Activated T-cell treated with anti-CD3 and anti-CD28 coated beads, Interleukin-2, amount 50 U/mL, for 72 hours (primary cell): ENCODE results near the gene COX4I2. TPM values are rescaled to one million over a fixed set of nuclear protein-coding genes. Genes with fewer than 3 reads are reported as not detected.
"Not testable (repeated sequence)": the region's sequence is repeated elsewhere in the genome, so short reads cannot be mapped to it uniquely, and the experiment has no call there.

ENCODE experiments used
- ATAC-seq, 2 donors: fragments of 150-1000 bp; cut with Tn5 transposase; replicated peaks in 1 of 2; 2 replicates each; pipeline ENCODE4 v1.10.0; 2021; ENCODE audit warnings: moderate library complexity in 2 of 2, mild to moderate bottlenecking in 1 of 2
- DNase-seq, 2 donors: peaks; one replicate each; pipeline ENCODE4 v3.0.0; 2021 to 2022; ENCODE audit warnings: mixed read lengths in 1 of 2
- H3K27ac Mint-ChIP-seq: one replicate; pipeline ENCODE4 v1.8.0; 2022; ENCODE audit warnings: mild to moderate bottlenecking, moderate library complexity, mixed read lengths
- H3K27me3 Mint-ChIP-seq: one replicate; pipeline ENCODE4 v1.8.0; 2022; ENCODE audit warnings: low read depth, mixed read lengths
- H3K36me3 Mint-ChIP-seq, 2 donors: one replicate each; pipeline ENCODE4 v1.8.0; 2022; ENCODE audit warnings: mixed read lengths in 2 of 2, mild to moderate bottlenecking in 1 of 2; ENCODE audit not compliant: insufficient read depth in 2 of 2
- H3K4me1 Mint-ChIP-seq: one replicate; pipeline ENCODE4 v1.8.0; 2022; ENCODE audit warnings: low read depth, mixed read lengths
- H3K4me3 Mint-ChIP-seq, 2 donors: one replicate each; pipeline ENCODE4 v1.8.0; 2022; ENCODE audit warnings: mild to moderate bottlenecking in 2 of 2, mixed read lengths in 2 of 2, moderate library complexity in 2 of 2
- H3K9me3 Mint-ChIP-seq, 2 donors: one replicate each; pipeline ENCODE4 v1.8.0; 2022; ENCODE audit warnings: mixed read lengths in 2 of 2
- total RNA-seq, 2 donors: library from RNA; stranded (reverse); gene quantifications; one replicate each; pipeline ENCODE4 v1.2.3, GENCODE V29; 2022

The COX4I2 gene
- total RNA-seq, 2 donors from 2014 or later, result not detected

DNA sequence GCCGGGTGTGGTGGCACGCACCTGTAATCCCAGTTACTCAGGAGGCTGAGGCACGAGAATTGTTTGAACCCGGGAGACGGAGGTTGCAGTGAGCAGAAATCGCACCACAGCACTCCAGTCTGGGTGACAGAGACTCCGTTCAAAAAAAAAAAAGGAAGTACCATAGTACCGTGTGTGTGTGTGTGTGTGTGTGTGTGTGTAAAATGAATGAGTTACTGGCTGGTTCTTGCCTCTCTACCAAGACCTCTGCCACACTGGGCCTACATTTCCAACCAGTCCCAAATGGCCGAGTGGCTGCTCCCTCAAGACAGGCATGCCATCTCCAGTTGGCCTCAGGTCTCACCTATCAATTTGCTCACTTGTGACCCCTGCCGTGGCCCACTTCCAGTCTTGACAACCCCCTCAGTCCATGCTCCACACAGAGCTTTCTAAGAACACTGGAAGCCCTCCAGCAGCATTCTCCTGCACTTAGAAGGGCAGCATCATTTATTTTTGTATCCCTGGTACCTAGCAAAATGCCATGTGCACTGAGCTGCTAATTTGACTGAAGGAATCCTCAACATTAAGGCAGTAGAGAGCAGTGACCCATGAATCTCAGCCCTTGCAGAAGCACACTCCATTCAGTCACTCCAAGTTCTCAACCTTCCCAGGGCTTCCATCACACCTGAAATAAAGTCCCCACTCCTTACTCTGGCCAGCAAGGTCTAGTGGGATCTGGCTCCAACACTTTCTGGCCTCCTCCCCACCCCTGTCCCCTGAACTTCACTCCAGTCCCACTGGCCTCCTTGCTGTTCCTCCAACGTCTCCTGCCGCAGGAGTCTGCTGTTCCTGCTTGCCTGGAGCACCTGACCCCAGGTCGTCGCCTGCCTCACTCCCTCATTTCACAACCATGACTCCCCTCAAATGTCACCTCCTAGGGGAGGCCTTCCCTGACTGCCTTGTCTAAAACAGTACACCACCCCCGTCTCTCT, 29.9 kb downstream of the COX4I2 start:
- Mint-ChIP-seq H3K9me3 (no peaks in the 10 kb centered on the region), H3K36me3 (peaks cover 1 to 31% of the 10 kb centered on the region in 2 donors), H3K4me1 (peaks cover 100% of the 10 kb centered on the region), H3K27me3 (no peaks in the 10 kb centered on the region), H3K27ac (peak overlapping the region; percentile 87), H3K4me3 (peak overlapping the region in 1 of 2 donors; percentile 4)
- DNase-seq (no peak), ATAC-seq (no peak)

- Mint-ChIP-seq H3K4me1 (peaks cover 100% of the 10 kb centered on the region), H3K27ac (peak overlapping the region; percentile 93), H3K36me3 (peaks cover 2 to 34% of the 10 kb centered on the region in 2 donors)
- H3K9me3 Mint-ChIP-seq, H3K4me3 Mint-ChIP-seq, DNase-seq, ATAC-seq, H3K27me3 Mint-ChIP-seq: not testable (repeated sequence)
Observed at GRCh38 chr20:31668944-31669343, 31.2 kb downstream of the COX4I2 start.

DNA sequence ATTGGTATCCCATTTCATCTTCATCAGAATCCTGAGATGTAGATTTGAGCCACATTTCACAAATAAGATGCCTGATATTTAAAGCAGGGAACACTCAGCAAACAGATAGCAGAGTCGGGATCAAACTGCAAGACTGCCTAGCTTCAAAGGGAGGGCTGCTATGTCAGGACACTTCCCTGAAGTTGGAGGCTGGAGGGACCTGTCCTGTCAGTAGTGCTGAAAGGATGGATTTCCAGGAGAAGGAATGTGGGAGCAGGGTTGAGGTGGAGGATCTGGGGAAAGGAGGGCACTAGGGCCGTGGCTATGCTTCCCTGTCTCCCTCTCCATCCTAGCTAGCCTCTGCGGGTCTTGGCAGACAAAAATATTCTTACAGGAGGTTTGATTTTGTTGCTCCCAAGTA, 32.2 kb downstream of the COX4I2 start:
- Mint-ChIP-seq H3K27ac (peak overlapping the region; percentile 93), H3K36me3 (peaks cover 3 to 36% of the 10 kb centered on the region in 2 donors), H3K4me1 (peaks cover 100% of the 10 kb centered on the region), H3K9me3 (no peaks in the 10 kb centered on the region), H3K4me3 (no peak overlapping the region), H3K27me3 (no peaks in the 10 kb centered on the region)
- DNase-seq (no peak), ATAC-seq (no peak)

- no peaks in the 10 kb centered on the region for H3K9me3 Mint-ChIP-seq
- no peaks in the 10 kb centered on the region for H3K27me3 Mint-ChIP-seq
- peaks cover 100% of the 10 kb centered on the region for H3K4me1 Mint-ChIP-seq
- no peak for ATAC-seq
- H3K4me3 Mint-ChIP-seq, result no peak overlapping the region
- peaks cover 8 to 37% of the 10 kb centered on the region in 2 donors for H3K36me3 Mint-ChIP-seq
- no peak for DNase-seq
- H3K27ac Mint-ChIP-seq, result peak overlapping the region; percentile 93
Observed at GRCh38 chr20:31670371-31671228, 32.9 kb downstream of the COX4I2 start.

DNA sequence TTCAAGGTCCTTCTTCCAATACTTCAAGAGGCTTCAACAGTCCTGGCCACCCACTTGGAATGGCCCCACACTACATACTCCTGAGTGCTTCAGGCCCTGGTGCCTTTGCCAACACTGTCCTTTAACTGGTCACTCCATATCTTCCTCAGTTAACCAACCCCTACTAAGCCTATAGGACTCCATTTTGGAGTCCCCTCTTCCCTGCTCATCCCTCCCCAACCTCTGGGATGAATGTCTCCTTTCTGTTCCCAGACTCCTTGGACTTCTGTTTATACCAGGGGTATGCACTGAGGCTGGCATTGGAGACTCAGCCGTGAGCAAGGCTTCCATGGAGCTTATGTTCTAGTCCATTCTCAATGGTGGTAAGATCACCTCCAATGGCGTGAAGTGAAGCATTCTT, 33.6 kb downstream of the COX4I2 start:
- Mint-ChIP-seq H3K9me3 (no peaks in the 10 kb centered on the region), H3K4me1 (peaks cover 100% of the 10 kb centered on the region), H3K36me3 (peaks cover 8 to 36% of the 10 kb centered on the region in 2 donors), H3K4me3 (no peak overlapping the region), H3K27me3 (no peaks in the 10 kb centered on the region), H3K27ac (peak overlapping the region; percentile 35)
- no peak for DNase-seq
- no peak for ATAC-seq

DNA sequence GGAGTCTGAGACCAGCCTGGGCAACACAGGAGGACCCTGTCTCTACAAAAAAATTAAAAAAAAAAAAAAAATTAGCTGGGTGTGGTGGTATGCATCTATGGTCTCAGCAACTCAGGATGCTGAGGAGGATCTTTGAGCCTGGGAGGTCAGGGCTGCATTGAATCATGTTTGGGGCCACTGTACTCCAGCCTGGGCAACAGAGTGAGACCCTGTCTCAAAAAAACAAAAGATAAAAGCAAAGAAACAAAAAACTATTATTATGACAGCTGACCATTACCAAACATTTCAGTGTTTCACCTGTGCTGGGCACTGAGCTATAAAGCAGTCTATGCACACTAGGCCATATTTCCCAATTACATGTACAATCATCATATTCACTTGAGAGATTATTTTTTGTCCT, 35.7 kb downstream of the COX4I2 start:
- H3K4me1 Mint-ChIP-seq, result peaks cover 100% of the 10 kb centered on the region
- no peak overlapping the region for H3K4me3 Mint-ChIP-seq
- no peak for DNase-seq
- H3K36me3 Mint-ChIP-seq, result peaks cover 10 to 40% of the 10 kb centered on the region in 2 donors
- H3K27ac Mint-ChIP-seq, result peak overlapping the region; percentile 94
- ATAC-seq, result no peak
- H3K9me3 Mint-ChIP-seq, result no peaks in the 10 kb centered on the region
- no peaks in the 10 kb centered on the region for H3K27me3 Mint-ChIP-seq

GRCh38 chr20:31673943-31674463, 36.3 kb downstream of the COX4I2 start:
- Mint-ChIP-seq H3K9me3 (no peaks in the 10 kb centered on the region), H3K27me3 (no peaks in the 10 kb centered on the region), H3K27ac (peak overlapping the region; percentile 94), H3K36me3 (peaks cover 10 to 44% of the 10 kb centered on the region in 2 donors), H3K4me3 (peak overlapping the region; percentile 91 to 94), H3K4me1 (peaks cover 100% of the 10 kb centered on the region)
- DNase-seq, result no peak
- no peak for ATAC-seq

DNA sequence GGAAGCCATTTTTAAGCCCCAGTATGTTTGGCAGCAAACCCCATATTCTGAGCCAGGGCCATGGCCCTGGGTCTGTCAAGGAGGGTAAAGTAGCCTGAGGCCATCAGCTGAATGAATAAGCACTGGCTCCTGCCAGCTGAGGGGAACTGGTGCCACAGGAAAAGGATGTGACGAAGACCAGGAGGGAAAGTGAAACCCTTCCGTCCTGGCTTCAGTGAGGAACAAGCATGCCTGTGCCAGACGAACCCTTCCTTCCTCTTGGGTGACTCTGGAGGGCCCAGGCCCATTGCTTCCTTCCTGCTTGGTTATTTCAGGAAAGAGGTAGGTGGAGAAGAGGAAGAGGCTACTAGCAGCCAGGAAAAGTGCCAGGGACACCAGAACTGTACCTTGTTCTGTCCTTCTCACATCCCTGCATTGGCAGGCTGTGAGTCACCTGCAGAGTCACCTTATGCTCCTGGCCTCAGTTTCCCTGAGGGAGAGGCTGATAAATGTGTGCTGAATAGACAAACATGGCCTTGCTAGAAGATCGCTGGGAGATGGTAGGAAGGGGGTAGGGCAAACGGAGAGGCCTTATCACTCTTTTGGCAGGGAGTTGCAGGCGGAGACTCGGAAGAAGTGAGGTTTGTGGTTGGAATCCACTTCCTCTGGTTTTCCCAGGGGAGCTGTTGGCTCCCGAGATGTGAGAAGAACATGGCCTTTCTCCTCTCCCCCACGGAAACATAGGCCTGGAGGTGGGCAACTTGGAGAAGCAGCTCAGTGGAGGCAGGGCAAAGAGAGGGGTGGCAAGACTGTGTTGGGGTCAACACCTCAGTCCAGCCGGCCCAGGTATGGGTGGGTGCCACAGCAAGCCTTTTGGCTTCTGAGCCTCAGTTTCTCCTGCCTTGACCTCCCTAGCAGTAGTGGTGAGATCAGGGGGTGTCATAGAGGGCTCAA, 37.4 kb downstream of the COX4I2 start:
- H3K27me3 Mint-ChIP-seq, result no peaks in the 10 kb centered on the region
- ATAC-seq (peak; percentile 75 to 82), DNase-seq (peak; percentile 71 to 76)
- H3K4me3 Mint-ChIP-seq, result peak overlapping the region; percentile 91 to 94
- peak overlapping the region; percentile 94 for H3K27ac Mint-ChIP-seq
- peaks cover 100% of the 10 kb centered on the region for H3K4me1 Mint-ChIP-seq
- H3K9me3 Mint-ChIP-seq, result no peaks in the 10 kb centered on the region
- H3K36me3 Mint-ChIP-seq, result peaks cover 9 to 39% of the 10 kb centered on the region in 2 donors

DNA sequence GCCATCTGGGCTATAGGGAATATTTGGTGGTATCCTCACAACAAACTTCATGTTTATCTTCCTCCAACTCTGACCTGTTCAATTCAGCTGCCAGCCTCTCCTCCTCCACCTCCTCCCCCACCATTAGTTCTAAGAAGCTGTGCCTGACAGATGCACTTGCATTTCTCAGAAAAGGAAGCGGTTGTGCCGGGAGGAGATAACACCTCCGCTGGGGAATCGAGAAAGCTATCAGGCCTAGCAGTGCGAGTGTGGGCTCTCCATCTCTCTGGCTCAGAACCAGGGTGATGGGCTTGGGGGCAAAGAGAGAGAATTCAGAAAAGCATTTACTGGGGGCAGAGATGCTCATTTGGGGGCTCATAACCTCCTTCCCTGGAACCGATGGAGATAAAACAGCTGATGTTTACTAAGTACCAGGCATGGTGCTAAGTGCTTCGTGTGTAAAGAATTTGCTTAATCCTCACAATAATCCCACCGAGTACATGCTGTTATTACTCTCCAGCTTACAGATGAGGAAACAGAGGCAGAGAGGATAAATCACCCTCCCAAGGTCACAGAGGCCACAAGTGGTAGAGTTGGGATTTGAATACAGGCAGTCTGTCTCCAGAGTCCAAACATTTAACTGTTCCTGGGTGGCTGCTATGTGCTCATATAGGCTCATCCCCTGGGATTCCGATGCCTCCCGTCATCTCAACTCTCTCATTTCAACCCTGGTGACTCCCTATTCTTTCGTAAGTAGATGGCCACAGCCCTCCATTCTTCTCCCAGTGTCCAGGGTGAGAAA, 38.3 kb downstream of the COX4I2 start:
- peak; percentile 72 to 78 for ATAC-seq
- H3K9me3 Mint-ChIP-seq, result no peaks in the 10 kb centered on the region
- peaks cover 100% of the 10 kb centered on the region for H3K4me1 Mint-ChIP-seq
- H3K27ac Mint-ChIP-seq, result peak overlapping the region; percentile 94
- H3K27me3 Mint-ChIP-seq, result no peaks in the 10 kb centered on the region
- peak; percentile 73 for DNase-seq
- H3K4me3 Mint-ChIP-seq, result peak overlapping the region; percentile 91 to 94
- peaks cover 11 to 48% of the 10 kb centered on the region in 2 donors for H3K36me3 Mint-ChIP-seq

GRCh38 chr20:31676609-31676989, 38.9 kb downstream of the COX4I2 start:
- Mint-ChIP-seq H3K4me3 (peak overlapping the region; percentile 91 to 94), H3K27ac (peak overlapping the region; percentile 94), H3K36me3 (peaks cover 12 to 47% of the 10 kb centered on the region in 2 donors), H3K27me3 (no peaks in the 10 kb centered on the region), H3K9me3 (no peaks in the 10 kb centered on the region), H3K4me1 (peaks cover 100% of the 10 kb centered on the region)
- no peak for ATAC-seq
- no peak for DNase-seq

DNA sequence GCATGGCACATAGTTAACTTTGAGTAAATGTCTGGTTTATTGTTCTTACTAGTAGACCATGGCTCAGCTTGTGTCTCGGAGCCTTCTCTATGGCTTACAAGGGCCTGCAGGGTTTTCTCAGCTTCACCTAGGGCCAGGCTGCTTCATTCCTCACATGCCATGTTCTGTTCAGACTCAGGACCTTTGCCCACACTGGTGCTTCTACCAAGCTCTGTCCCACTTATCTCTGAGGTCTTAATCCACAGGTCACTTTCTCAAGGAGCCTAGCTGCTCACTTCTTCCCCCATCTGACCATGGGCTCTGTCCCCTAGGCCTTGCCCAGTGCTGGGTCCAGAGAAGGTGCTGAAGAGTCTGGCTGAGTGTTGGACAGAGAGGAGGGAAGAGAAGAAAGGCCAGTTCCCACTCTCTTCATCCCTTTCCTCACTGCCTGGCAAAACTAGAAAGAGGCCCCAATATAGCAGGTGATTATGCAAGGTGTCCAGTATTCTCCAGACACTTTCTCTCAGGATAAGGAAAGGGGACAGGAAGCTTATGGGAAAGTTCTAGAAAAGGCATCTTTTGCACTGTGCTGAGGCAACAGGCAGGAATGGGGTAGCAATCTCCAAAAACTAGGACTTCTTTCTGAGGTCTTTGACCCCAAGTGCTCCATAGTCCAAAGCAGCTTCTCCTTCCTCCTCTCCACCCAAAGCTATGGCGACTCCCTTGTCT, 40.0 kb downstream of the COX4I2 start:
- ATAC-seq (no peak), DNase-seq (no peak)
- Mint-ChIP-seq H3K36me3 (peaks cover 12 to 45% of the 10 kb centered on the region in 2 donors), H3K9me3 (no peaks in the 10 kb centered on the region), H3K4me3 (peak overlapping the region; percentile 42 to 91), H3K4me1 (peaks cover 100% of the 10 kb centered on the region), H3K27ac (peak overlapping the region; percentile 89), H3K27me3 (no peaks in the 10 kb centered on the region)
